ENCODE measurements around the gene ABLIM3. TPM values are rescaled to one million over a fixed set of nuclear protein-coding genes. Genes with fewer than 3 reads are reported as not detected.
"Not testable (repeated sequence)": the region's sequence is repeated elsewhere in the genome, so short reads cannot be mapped to it uniquely, and the experiment has no call there.

The ABLIM3 gene
- total RNA-seq, 1 experiment from 2014 or later = 12.9 TPM

DNA sequence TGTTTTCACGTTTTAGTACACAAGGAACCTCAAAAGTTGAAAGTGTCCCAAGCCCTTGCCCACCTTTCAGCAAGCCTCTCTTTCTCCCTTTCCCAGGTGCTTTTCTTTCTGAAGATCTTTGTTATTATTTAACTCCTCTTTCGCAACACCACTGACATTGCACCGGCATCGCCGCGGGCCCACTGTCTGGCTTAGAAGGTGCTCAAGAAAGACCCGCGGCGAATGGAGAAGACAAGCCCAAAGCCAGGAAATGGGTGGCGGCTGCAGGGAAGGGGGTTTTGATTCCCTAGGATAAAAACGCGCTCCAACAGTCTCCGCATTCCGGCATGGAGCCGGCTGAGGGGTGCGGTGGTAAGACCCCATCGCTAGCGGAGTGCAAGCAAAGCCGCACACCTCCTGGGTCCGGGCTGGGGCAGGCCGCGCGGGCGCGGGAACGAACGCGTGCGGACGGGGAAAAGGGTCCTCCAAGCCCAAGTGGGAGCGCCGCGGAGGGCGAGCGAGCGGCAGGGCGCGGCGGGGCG, 130.0 kb downstream of the ABLIM3 start:
- Histone ChIP-seq H3K4me3 (ENCODE audit: low read depth in 2 of 2, low read length in 2 of 2) (peak overlapping the region; percentile 54 to 83), H3K27ac (ENCODE audit: low read length) (peak overlapping the region; percentile 74), H3K36me3 (ENCODE audit: control insufficient read depth, insufficient read depth, low read length) (no peaks in the 10 kb centered on the region), H3K9me3 (ENCODE audit: control insufficient read depth, insufficient read depth, low read depth, low read length) (peaks cover 6% of the 10 kb centered on the region; the same call in 1 of the 2 replicates), H3K27me3 (ENCODE audit: control insufficient read depth, insufficient read depth, low read length) (no peaks in the 10 kb centered on the region), H3K4me1 (ENCODE audit: control insufficient read depth, insufficient read depth, low read length) (peaks cover 10% of the 10 kb centered on the region; the same call in 1 of the 2 replicates)
- TF ChIP-seq SIN3A (IDR thresholded peaks at IDR 0.05; ENCODE audit: borderline replicate concordance, insufficient read depth, low read depth, low read length) = no peak
- TF ChIP-seq, protein P1, sequence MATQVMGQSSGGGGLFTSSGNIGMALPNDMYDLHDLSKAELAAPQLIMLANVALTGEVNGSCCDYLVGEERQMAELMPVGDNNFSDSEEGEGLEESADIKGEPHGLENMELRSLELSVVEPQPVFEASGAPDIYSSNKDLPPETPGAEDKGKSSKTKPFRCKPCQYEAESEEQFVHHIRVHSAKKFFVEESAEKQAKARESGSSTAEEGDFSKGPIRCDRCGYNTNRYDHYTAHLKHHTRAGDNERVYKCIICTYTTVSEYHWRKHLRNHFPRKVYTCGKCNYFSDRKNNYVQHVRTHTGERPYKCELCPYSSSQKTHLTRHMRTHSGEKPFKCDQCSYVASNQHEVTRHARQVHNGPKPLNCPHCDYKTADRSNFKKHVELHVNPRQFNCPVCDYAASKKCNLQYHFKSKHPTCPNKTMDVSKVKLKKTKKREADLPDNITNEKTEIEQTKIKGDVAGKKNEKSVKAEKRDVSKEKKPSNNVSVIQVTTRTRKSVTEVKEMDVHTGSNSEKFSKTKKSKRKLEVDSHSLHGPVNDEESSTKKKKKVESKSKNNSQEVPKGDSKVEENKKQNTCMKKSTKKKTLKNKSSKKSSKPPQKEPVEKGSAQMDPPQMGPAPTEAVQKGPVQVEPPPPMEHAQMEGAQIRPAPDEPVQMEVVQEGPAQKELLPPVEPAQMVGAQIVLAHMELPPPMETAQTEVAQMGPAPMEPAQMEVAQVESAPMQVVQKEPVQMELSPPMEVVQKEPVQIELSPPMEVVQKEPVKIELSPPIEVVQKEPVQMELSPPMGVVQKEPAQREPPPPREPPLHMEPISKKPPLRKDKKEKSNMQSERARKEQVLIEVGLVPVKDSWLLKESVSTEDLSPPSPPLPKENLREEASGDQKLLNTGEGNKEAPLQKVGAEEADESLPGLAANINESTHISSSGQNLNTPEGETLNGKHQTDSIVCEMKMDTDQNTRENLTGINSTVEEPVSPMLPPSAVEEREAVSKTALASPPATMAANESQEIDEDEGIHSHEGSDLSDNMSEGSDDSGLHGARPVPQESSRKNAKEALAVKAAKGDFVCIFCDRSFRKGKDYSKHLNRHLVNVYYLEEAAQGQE (IDR thresholded peaks at IDR 0.05; ENCODE audit: insufficient read depth in 1 of 2, low read depth in 2 of 2, low read length in 1 of 2) = no peak
- POLR2A ChIA-PET = no interaction called here
- DNase-seq (ENCODE audit: low read depth, low spot score) = no peak
- CTCF ChIA-PET = no interaction called here
- in situ Hi-C loops (cut with HindIII; ENCODE audit: low pct_unique_long_range_greater_than_20kb, low sequenced_read_pairs) (loop anchor here (25.0 kb wide), 1 partner anchor 134 kb away; the partner anchor contains the start of gene ABLIM3), intact Hi-C loops (cut with micrococcal nuclease; ENCODE audit: unreplicated experiment) (loop anchor here (5.0 kb wide), 1 partner anchor 291 kb away; no protein-coding TSS in a partner anchor)
- no TSS peak for BruUV-seq (replicated peaks)
- peak; percentile 18 for ATAC-seq

DNA sequence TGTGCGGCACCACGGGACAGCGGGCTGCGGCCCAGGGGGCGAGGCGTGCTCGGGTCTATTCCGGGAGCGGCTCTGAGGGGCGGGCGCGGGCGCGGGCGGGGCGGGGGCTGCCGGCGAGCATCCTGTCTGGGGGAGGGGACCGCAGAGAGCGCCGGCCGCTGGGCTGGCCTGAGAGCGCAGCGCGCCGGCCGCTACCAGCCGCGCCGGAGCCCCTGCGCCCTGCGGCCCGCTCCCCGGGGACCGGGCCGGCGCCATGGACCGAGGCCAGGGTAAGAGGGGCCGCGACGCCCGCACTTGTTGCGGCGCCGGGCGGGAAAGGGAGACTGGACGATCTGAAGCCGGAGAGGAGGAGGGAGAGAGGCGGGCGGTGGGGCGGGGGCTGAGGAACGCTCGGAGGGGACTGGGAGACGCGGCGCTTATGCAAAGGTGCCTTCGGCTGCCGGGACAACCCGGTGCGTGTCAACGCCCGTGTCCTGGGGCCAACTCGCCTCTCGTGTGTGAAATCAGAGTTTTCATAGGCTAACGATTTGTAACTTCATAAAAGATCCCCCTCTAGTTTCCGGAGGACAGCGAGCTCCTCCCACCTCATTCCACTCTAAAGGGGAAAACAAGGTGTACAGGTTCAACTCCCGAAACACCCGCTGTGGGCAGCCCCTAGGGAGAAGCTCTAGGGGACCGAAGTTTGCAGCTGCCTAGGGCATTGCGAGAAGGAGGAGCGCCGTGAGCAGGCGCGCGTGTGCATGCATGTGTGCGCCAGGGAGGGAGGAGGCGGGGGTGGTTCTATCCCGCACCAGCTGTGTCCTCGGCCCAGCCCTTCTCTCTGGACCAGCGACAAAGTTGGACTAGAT, 130.6 kb downstream of the ABLIM3 start, which contains the start of gene AFAP1L1:
Gene AFAP1L1 (plus strand): TSS at position 144 of the 848 bp plus-strand sequence. CDS start 110 bp downstream, at position 254.
- in situ Hi-C loops (cut with HindIII; ENCODE audit: low pct_unique_long_range_greater_than_20kb, low sequenced_read_pairs) = loop anchor here (25.0 kb wide), 1 partner anchor 135 kb away; the partner anchor contains the start of gene ABLIM3
- Histone ChIP-seq H3K36me3 (ENCODE audit: control insufficient read depth, insufficient read depth, low read length) (no peaks in the 10 kb centered on the region), H3K4me3 (ENCODE audit: low read depth in 2 of 2, low read length in 2 of 2) (peak within 1 kb of the TSS; percentile 54 to 83), H3K4me1 (ENCODE audit: control insufficient read depth, insufficient read depth, low read length) (peaks cover 10% of the 10 kb centered on the region; the same call in 1 of the 2 replicates), H3K27ac (ENCODE audit: low read length) (peak within 1 kb of the TSS; percentile 74), H3K9me3 (ENCODE audit: control insufficient read depth, insufficient read depth, low read depth, low read length) (peaks cover 6% of the 10 kb centered on the region; the same call in 1 of the 2 replicates), H3K27me3 (ENCODE audit: control insufficient read depth, insufficient read depth, low read length) (no peaks in the 10 kb centered on the region)
- no TSS peak for BruUV-seq (replicated peaks)
- ATAC-seq (peak; percentile 88), DNase-seq (ENCODE audit: low read depth, low spot score) (no peak)
- TF ChIP-seq, protein P2, sequence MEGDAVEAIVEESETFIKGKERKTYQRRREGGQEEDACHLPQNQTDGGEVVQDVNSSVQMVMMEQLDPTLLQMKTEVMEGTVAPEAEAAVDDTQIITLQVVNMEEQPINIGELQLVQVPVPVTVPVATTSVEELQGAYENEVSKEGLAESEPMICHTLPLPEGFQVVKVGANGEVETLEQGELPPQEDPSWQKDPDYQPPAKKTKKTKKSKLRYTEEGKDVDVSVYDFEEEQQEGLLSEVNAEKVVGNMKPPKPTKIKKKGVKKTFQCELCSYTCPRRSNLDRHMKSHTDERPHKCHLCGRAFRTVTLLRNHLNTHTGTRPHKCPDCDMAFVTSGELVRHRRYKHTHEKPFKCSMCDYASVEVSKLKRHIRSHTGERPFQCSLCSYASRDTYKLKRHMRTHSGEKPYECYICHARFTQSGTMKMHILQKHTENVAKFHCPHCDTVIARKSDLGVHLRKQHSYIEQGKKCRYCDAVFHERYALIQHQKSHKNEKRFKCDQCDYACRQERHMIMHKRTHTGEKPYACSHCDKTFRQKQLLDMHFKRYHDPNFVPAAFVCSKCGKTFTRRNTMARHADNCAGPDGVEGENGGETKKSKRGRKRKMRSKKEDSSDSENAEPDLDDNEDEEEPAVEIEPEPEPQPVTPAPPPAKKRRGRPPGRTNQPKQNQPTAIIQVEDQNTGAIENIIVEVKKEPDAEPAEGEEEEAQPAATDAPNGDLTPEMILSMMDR (IDR thresholded peaks at IDR 0.05) = no peak
- TF ChIP-seq POLR2AphosphoS5 (IDR thresholded peaks at IDR 0.05; ENCODE audit: low read depth, low read length) = peak; percentile 43
- POLR2A ChIA-PET = no interaction called here
- intact Hi-C loops (cut with micrococcal nuclease; ENCODE audit: unreplicated experiment) = loop anchor here (5.0 kb wide), 1 partner anchor 290 kb away; no protein-coding TSS in a partner anchor
- CTCF ChIA-PET = no interaction called here

DNA sequence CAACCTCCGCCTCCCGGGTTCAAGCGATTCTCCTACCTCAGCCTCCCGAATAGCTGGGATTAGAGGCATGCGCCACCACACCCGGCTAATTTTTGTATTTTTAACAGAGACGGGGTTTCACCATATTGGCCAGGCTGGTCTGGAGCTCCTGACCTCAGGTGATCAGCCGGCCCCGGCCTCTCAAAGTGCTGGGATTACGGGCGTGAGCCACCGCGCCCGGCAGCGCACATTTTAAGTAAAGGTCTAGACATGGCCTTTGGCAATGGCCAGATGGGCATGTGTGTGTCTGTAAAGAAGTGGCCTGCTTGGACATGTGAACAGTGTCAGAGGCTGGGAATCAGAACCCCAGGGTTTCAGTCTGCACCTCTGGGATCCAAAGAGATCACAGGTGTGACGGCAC, 131.5 kb downstream of the ABLIM3 start:
- BruUV-seq (replicated peaks) = TSS peak; percentile 61
- POLR2A ChIA-PET; H3K9me3 ChIP-seq (ENCODE audit: control insufficient read depth, insufficient read depth, low read depth, low read length); CTCF ChIA-PET; ATAC-seq; H3K36me3 ChIP-seq (ENCODE audit: control insufficient read depth, insufficient read depth, low read length); DNase-seq (ENCODE audit: low read depth, low spot score); H3K27me3 ChIP-seq (ENCODE audit: control insufficient read depth, insufficient read depth, low read length): not testable (repeated sequence)
- peaks cover 10% of the 10 kb centered on the region; the same call in 1 of the 2 replicates for H3K4me1 ChIP-seq (ENCODE audit: control insufficient read depth, insufficient read depth, low read length)
- peak overlapping the region; percentile 54 to 83 for H3K4me3 ChIP-seq (ENCODE audit: low read depth in 2 of 2, low read length in 2 of 2)
- intact Hi-C loops (cut with micrococcal nuclease; ENCODE audit: unreplicated experiment) = loop anchor here (5.0 kb wide), 1 partner anchor 290 kb away; no protein-coding TSS in a partner anchor
- peak overlapping the region; percentile 25 for H3K27ac ChIP-seq (ENCODE audit: low read length)
- in situ Hi-C loops (cut with HindIII; ENCODE audit: low pct_unique_long_range_greater_than_20kb, low sequenced_read_pairs) = loop anchor here (25.0 kb wide), 1 partner anchor 135 kb away; the partner anchor contains the start of gene ABLIM3

Measured in Panc1 (cell line).